ENCODE results near the gene KRT85. TPM values are rescaled to one million over a fixed set of nuclear protein-coding genes. Genes with fewer than 3 reads are reported as not detected.

Gene KRT85
- total and polyA plus RNA-seq, 2 of the 13 experiments (the other 11 are each of a cell fraction or from before 2014, with no cell fraction given) = not detected

DNA sequence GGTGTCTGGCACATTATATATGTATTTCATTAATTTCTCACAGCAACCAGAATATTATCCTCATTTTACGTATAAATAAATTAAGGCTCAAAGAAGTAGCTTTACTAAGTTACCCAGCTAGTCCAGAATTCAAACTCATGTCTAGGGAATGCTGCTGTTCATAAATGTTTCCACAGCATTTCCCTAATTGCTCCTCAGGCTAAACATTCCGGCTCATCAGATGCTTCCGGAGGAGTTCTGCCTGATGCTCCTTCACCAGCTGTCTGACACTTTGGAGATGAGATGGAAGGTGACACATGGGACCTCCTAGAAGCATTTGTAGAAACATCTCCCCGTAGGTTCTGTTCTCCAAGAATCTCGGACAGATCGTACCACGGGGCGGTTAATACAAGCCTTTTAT lies 12.1 kb downstream of the KRT85 start:
- H3K4me3 ChIP-seq (replicated peaks in 1 of 3; ENCODE audit: insufficient read depth in 1 of 3, low read depth in 2 of 3, low read length in 3 of 3) = no peak overlapping the region
- no peak overlapping the region for H3K4me2 ChIP-seq (ENCODE audit: low read depth, low read length)
- TF ChIP-seq SPEN (CRISPR knock-in tag; IDR thresholded peaks at IDR 0.05; ENCODE audit: low read depth) = no peak
- no peak for TF ChIP-seq FOXK2 (IDR thresholded peaks at IDR 0.05)
- TF ChIP-seq NFYC (CRISPR knock-in tag; IDR thresholded peaks at IDR 0.05) = no peak
- TF ChIP-seq ETV6 (CRISPR knock-in tag; conservative IDR thresholded peaks at IDR 0.05) = no peak
- TF ChIP-seq MIXL1 (CRISPR knock-in tag; IDR thresholded peaks at IDR 0.05) = no peak
- no peak for TF ChIP-seq RORA (CRISPR knock-in tag; IDR thresholded peaks at IDR 0.05)
- no peak for TF ChIP-seq PRPF4 (IDR thresholded peaks at IDR 0.05; ENCODE audit: low read depth, low read length, poor library complexity, severe bottlenecking)
- no peak for TF ChIP-seq ZC3H4 (CRISPR knock-in tag; IDR thresholded peaks at IDR 0.05; ENCODE audit: borderline replicate concordance)
- no peak for TF ChIP-seq YEATS2 (CRISPR knock-in tag; IDR thresholded peaks at IDR 0.05; ENCODE audit: borderline replicate concordance)
- no peak for TF ChIP-seq RFX1 (IDR thresholded peaks at IDR 0.05)
- TF ChIP-seq, protein P1, sequence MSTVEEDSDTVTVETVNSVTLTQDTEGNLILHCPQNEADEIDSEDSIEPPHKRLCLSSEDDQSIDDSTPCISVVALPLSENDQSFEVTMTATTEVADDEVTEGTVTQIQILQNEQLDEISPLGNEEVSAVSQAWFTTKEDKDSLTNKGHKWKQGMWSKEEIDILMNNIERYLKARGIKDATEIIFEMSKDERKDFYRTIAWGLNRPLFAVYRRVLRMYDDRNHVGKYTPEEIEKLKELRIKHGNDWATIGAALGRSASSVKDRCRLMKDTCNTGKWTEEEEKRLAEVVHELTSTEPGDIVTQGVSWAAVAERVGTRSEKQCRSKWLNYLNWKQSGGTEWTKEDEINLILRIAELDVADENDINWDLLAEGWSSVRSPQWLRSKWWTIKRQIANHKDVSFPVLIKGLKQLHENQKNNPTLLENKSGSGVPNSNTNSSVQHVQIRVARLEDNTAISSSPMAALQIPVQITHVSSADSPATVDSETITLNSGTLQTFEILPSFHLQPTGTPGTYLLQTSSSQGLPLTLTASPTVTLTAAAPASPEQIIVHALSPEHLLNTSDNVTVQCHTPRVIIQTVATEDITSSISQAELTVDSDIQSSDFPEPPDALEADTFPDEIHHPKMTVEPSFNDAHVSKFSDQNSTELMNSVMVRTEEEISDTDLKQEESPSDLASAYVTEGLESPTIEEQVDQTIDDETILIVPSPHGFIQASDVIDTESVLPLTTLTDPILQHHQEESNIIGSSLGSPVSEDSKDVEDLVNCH (CRISPR knock-in tag; IDR thresholded peaks at IDR 0.05) = no peak
- no peak for TF ChIP-seq ZNF354B (CRISPR knock-in tag; IDR thresholded peaks at IDR 0.05)
- TF ChIP-seq ZEB1 (IDR thresholded peaks at IDR 0.05; ENCODE audit: insufficient replicate concordance, low read depth) = no peak
- TF ChIP-seq, protein P2, sequence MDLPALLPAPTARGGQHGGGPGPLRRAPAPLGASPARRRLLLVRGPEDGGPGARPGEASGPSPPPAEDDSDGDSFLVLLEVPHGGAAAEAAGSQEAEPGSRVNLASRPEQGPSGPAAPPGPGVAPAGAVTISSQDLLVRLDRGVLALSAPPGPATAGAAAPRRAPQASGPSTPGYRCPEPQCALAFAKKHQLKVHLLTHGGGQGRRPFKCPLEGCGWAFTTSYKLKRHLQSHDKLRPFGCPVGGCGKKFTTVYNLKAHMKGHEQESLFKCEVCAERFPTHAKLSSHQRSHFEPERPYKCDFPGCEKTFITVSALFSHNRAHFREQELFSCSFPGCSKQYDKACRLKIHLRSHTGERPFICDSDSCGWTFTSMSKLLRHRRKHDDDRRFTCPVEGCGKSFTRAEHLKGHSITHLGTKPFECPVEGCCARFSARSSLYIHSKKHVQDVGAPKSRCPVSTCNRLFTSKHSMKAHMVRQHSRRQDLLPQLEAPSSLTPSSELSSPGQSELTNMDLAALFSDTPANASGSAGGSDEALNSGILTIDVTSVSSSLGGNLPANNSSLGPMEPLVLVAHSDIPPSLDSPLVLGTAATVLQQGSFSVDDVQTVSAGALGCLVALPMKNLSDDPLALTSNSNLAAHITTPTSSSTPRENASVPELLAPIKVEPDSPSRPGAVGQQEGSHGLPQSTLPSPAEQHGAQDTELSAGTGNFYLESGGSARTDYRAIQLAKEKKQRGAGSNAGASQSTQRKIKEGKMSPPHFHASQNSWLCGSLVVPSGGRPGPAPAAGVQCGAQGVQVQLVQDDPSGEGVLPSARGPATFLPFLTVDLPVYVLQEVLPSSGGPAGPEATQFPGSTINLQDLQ (CRISPR knock-in tag; IDR thresholded peaks at IDR 0.05) = no peak
- TF ChIP-seq ZNF615 (CRISPR knock-in tag; IDR thresholded peaks at IDR 0.05; ENCODE audit: borderline replicate concordance) = no peak
- in situ Hi-C loops (cut with HindIII; ENCODE audit: extremely low pct_ligation_motif_present, low pct_unique_long_range_greater_than_20kb) (no loop called here), intact Hi-C loops (cut with micrococcal nuclease; ENCODE audit: unreplicated experiment) (no loop called here)
- 39% methylated on average over 8 of the region's 8 CpGs for WGBS (ENCODE audit: low lambda C conversion rate)
- H3K27me3 ChIP-seq (ENCODE audit: control insufficient read depth in 1 of 2, insufficient read depth in 2 of 2, low read length in 2 of 2) = peaks cover 0 to 15% of the 10 kb centered on the region in 2 experiments; a peak in 3 of 5 replicates
- no TSS peak for BruUV-seq (replicated peaks)
- no peak overlapping the region for H3K9ac ChIP-seq (ENCODE audit: insufficient read depth, low read depth, low read length)
- ChIA-PET CTCF (ENCODE audit: low intra/inter-chr PET ratio, low total read pairs) (no interaction called here), POLR2A (no interaction called here)
- DNase-seq (ENCODE audit: low spot score) (no peak), ATAC-seq (no peak), FAIRE-seq (no peak)
- H3K79me2 ChIP-seq (ENCODE audit: insufficient read depth, low read length) = no peaks in the 10 kb centered on the region
- H3K36me3 ChIP-seq (replicated peaks in 1 of 2; ENCODE audit: control insufficient read depth in 1 of 2, insufficient read depth in 2 of 2, low read length in 2 of 2) = no peaks in the 10 kb centered on the region
- no peak overlapping the region for H3K27ac ChIP-seq (ENCODE audit: extremely low read length, insufficient read depth, low read length)
- no peaks in the 10 kb centered on the region for H4K20me1 ChIP-seq (ENCODE audit: insufficient read depth, low read length)
- H3K4me1 ChIP-seq (ENCODE audit: insufficient read depth, low read length) = no peaks in the 10 kb centered on the region
- no peaks in the 10 kb centered on the region for H3K9me3 ChIP-seq (ENCODE audit: low read length)
- H2AFZ ChIP-seq (ENCODE audit: low read length) = no peak overlapping the region
